ENCODE measurements around the gene WFIKKN2.

DNA sequence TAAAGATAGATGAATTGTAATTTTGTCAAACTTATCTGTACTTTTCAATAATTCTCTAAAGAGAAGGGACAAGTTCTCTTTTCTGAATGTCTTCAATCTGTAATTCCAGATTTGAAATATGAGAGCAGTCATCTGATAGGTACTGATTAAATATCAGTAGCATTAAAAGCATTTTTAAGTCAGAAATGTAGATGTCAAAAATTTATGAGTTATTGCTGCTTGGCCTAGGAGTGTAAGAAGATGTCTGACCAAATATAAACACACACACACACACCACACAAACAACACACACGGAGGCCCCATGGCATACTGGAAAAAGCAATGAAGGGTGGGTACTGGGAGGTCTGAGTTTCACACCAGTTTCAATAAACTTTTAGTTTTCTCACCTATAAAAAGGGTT is 33.2 kb downstream of the WFIKKN2 start:
- TF ChIP-seq POLR2A (IDR thresholded peaks at IDR 0.05) = no peak
- TF ChIP-seq, protein P1, sequence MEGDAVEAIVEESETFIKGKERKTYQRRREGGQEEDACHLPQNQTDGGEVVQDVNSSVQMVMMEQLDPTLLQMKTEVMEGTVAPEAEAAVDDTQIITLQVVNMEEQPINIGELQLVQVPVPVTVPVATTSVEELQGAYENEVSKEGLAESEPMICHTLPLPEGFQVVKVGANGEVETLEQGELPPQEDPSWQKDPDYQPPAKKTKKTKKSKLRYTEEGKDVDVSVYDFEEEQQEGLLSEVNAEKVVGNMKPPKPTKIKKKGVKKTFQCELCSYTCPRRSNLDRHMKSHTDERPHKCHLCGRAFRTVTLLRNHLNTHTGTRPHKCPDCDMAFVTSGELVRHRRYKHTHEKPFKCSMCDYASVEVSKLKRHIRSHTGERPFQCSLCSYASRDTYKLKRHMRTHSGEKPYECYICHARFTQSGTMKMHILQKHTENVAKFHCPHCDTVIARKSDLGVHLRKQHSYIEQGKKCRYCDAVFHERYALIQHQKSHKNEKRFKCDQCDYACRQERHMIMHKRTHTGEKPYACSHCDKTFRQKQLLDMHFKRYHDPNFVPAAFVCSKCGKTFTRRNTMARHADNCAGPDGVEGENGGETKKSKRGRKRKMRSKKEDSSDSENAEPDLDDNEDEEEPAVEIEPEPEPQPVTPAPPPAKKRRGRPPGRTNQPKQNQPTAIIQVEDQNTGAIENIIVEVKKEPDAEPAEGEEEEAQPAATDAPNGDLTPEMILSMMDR (IDR thresholded peaks at IDR 0.05 in 4 of 5, conservative IDR thresholded peaks at IDR 0.05 in 1 of 5) = no peak
